IMR-90 (cell line): Measurements from ENCODE around the gene CUBN.

Experiments
- BHLHE40 ChIP-seq: fragments of 150-350 bp; IDR thresholded peaks from 2 replicates; pipeline ENCODE4 v1.6.1; 2016; ENCODE audit warnings: mild to moderate bottlenecking, low read depth, low read length
- CEBPB ChIP-seq: IDR thresholded peaks from 2 replicates; pipeline ENCODE4 v1.6.1; 2012; ENCODE audit warnings: low read depth, low read length, improper control_type of control experiment
- CHD1 ChIP-seq: IDR thresholded peaks from 2 replicates; pipeline ENCODE4 v1.6.1; 2012; ENCODE audit warnings: low read depth, low read length, improper control_type of control experiment
- MAFK ChIP-seq: IDR thresholded peaks from 2 replicates; pipeline ENCODE4 v1.6.1; 2012; ENCODE audit warnings: low read depth, low read length, improper control_type of control experiment
- MAZ ChIP-seq: IDR thresholded peaks from 2 replicates; pipeline ENCODE4 v1.6.1; 2012; ENCODE audit warnings: low read depth, mild to moderate bottlenecking, low read length, improper control_type of control experiment, moderate library complexity, borderline replicate concordance
- MXI1 ChIP-seq: IDR thresholded peaks from 2 replicates; pipeline ENCODE4 v1.6.1; 2012; ENCODE audit warnings: low read depth, mild to moderate bottlenecking, low read length, moderate library complexity, borderline replicate concordance
- POLR2A ChIP-seq: IDR thresholded peaks from 2 replicates; pipeline ENCODE4 v1.6.1; 2012; ENCODE audit warnings: mild to moderate bottlenecking, low read depth, low read length
- RCOR1 ChIP-seq: IDR thresholded peaks from 2 replicates; pipeline ENCODE4 v1.6.1; 2012; ENCODE audit warnings: mild to moderate bottlenecking, low read length, improper control_type of control experiment; ENCODE audit not compliant: insufficient replicate concordance
- RFX5 ChIP-seq: IDR thresholded peaks from 2 replicates; pipeline ENCODE4 v1.8.0; 2012; ENCODE audit warnings: low read depth, mild to moderate bottlenecking, low read length, moderate library complexity
- SMC3 ChIP-seq: fragments of 150-350 bp; IDR thresholded peaks from 2 replicates; pipeline ENCODE4 v1.6.1; 2016; ENCODE audit warnings: low read depth, mild to moderate bottlenecking, antibody characterized with exemption, low read length, moderate library complexity
- USF2 ChIP-seq: fragments of 150-350 bp; IDR thresholded peaks from 2 replicates; pipeline ENCODE4 v1.6.1; 2017; ENCODE audit warnings: mild to moderate bottlenecking, antibody characterized with exemption, low read length, low read depth
- TF ChIP-seq, protein P1 (sequence below): conservative IDR thresholded peaks from 2 replicates; pipeline ENCODE4 v1.5.1; 2012; ENCODE audit warnings: mild to moderate bottlenecking, low read depth, low read length, improper control_type of control experiment

DNA sequence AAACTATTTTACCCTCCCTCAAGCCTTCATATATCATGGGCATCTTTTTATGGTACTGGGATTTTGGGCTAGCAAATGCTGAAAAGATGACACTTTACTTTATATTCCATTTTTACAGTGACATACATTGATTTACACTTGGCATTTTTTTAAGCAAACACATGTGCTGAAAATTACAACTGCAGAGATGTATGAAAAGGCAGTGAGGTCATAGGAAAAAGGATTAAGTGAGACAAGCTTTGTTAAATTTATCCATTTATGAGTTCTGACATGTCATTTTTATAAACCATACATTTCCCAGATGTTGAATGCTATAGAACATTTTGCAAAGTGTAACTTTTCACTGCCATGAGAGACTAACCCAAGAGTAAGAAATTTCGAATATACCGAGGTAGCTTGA is 243.6 kb downstream of the CUBN start:
- TF ChIP-seq, protein P1, sequence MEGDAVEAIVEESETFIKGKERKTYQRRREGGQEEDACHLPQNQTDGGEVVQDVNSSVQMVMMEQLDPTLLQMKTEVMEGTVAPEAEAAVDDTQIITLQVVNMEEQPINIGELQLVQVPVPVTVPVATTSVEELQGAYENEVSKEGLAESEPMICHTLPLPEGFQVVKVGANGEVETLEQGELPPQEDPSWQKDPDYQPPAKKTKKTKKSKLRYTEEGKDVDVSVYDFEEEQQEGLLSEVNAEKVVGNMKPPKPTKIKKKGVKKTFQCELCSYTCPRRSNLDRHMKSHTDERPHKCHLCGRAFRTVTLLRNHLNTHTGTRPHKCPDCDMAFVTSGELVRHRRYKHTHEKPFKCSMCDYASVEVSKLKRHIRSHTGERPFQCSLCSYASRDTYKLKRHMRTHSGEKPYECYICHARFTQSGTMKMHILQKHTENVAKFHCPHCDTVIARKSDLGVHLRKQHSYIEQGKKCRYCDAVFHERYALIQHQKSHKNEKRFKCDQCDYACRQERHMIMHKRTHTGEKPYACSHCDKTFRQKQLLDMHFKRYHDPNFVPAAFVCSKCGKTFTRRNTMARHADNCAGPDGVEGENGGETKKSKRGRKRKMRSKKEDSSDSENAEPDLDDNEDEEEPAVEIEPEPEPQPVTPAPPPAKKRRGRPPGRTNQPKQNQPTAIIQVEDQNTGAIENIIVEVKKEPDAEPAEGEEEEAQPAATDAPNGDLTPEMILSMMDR: no peak
- TF ChIP-seq RFX5 (no peak), CEBPB (no peak), MAFK (no peak), POLR2A (no peak), CHD1 (no peak), MAZ (no peak), USF2 (no peak), SMC3 (no peak), MXI1 (no peak), RCOR1 (no peak), BHLHE40 (no peak)
